Endothelial cell of umbilical vein (primary cell): ENCODE data around the gene AGPAT1. TPM values are rescaled to one million over a fixed set of nuclear protein-coding genes. Genes with fewer than 3 reads are reported as not detected.
"Not testable (repeated sequence)": the region's sequence is repeated elsewhere in the genome, so short reads cannot be mapped to it uniquely, and the experiment has no call there.

Experiments used
- BruUV-seq: library from RNA; stranded (reverse); fragments of 400-500 nt; replicated peaks from 2 replicates; lab custom pipeline; 2021; lab: Mats Ljungman, UMichigan
- CTCF ChIA-PET: fragments of 300-600, 350-600 bp; sonication (Branson Sonifier 250); formaldehyde crosslinking; loops from one replicate; lab custom pipeline; 2021; ENCODE audit warnings: antibody characterized with exemption, inconsistent platforms; lab: Charles Lee
- POLR2A ChIA-PET: fragments of 300-600, 350-600 bp; sonication (Branson Sonifier 250); formaldehyde crosslinking; loops from one replicate; lab custom pipeline; 2021; ENCODE audit warnings: antibody characterized with exemption, inconsistent platforms; lab: Charles Lee
- DNase-seq: peaks from one replicate; pipeline ENCODE4 v3.0.0-alpha.2; 2011; ENCODE audit warnings: low read depth, low spot score
- FAIRE-seq: peaks from 2 replicates; lab custom pipeline; 2011; peaks lifted over from hg19 to GRCh38; lab: Jason Lieb, UNC
- H2AFZ ChIP-seq: 2 replicates; pipeline ENCODE4 v1.6.0; 2012; ENCODE audit warnings: low read depth, low read length, control low read depth, inconsistent platforms
- H3K27ac ChIP-seq: 2 replicates; pipeline ENCODE4 v1.5.1; 2011; ENCODE audit warnings: low read depth, mild to moderate bottlenecking, control low read depth, low read length, moderate library complexity; ENCODE audit not compliant: insufficient read depth
- H3K27me3 ChIP-seq, 2 experiments: 2 replicates each; pipeline versions ENCODE4 v1.6.0 to v1.6.1; 2011; ENCODE audit warnings: low read length in 2 of 2, mixed read lengths in 1 of 2; ENCODE audit not compliant: control insufficient read depth in 2 of 2, insufficient read depth in 2 of 2
- H3K36me3 ChIP-seq, 2 experiments: 2 replicates in 1 of 2; 3 replicates in 1 of 2; pipeline ENCODE4 v1.5.1; 2011; ENCODE audit warnings: low read length in 2 of 2, mild to moderate bottlenecking in 1 of 2, moderate library complexity in 1 of 2; ENCODE audit not compliant: control insufficient read depth in 2 of 2, insufficient read depth in 2 of 2; ENCODE audit errors: extremely low read depth in 1 of 2
- H3K4me1 ChIP-seq: 3 replicates; pipeline ENCODE4 v1.5.1; 2011; ENCODE audit warnings: mild to moderate bottlenecking, low read length; ENCODE audit not compliant: control insufficient read depth, insufficient read depth; ENCODE audit errors: extremely low read depth
- H3K4me2 ChIP-seq: 2 replicates; pipeline ENCODE4 v1.6.1; 2011; ENCODE audit warnings: low read length, control low read depth, mixed read lengths; ENCODE audit not compliant: insufficient read depth
- H3K4me3 ChIP-seq, 3 experiments: fragments of 200-600 bp in 1 of 3; sonication (generic), shearing (Covaris generic) in 1 of 3; replicated peaks in 1 of 3; 2 replicates each; pipeline ENCODE4 v1.5.1; 2011 to 2016; ENCODE audit warnings: control low read depth in 3 of 3, low read length in 3 of 3, mild to moderate bottlenecking in 2 of 3, inconsistent platforms in 1 of 3, low read depth in 1 of 3, moderate library complexity in 1 of 3; ENCODE audit not compliant: insufficient read depth in 1 of 3
- H3K79me2 ChIP-seq: 2 replicates; pipeline ENCODE4 v1.6.0; 2012; ENCODE audit warnings: low read length, inconsistent platforms; ENCODE audit not compliant: control insufficient read depth, insufficient read depth
- H3K9ac ChIP-seq: replicated peaks from 2 replicates; pipeline ENCODE3; 2011; ENCODE audit warnings: low read length, control low read depth; ENCODE audit not compliant: insufficient read depth; ENCODE audit errors: extremely low read depth
- H3K9me1 ChIP-seq: replicated peaks from 3 replicates; pipeline ENCODE4 v1.6.0; 2011; ENCODE audit warnings: mild to moderate bottlenecking, low read length; ENCODE audit not compliant: control insufficient read depth, insufficient read depth; ENCODE audit errors: extremely low read depth
- H3K9me3 ChIP-seq: replicated peaks from 2 replicates; pipeline ENCODE4 v1.5.1; 2012; ENCODE audit warnings: low read length, inconsistent platforms; ENCODE audit not compliant: control insufficient read depth, insufficient read depth
- H4K20me1 ChIP-seq: replicated peaks from 2 replicates; pipeline ENCODE3; 2011; ENCODE audit warnings: mild to moderate bottlenecking, low read length; ENCODE audit not compliant: control insufficient read depth, insufficient read depth; ENCODE audit errors: extremely low read depth
- CTCF ChIP-seq, 2 donors: IDR thresholded peaks; 1 replicate in 1 of 2; 2 replicates in 1 of 2; pipeline ENCODE4 v1.5.1; 2011; ENCODE audit warnings: low read length in 2 of 2, mild to moderate bottlenecking in 2 of 2, moderate library complexity in 2 of 2, control low read depth in 1 of 2, inconsistent platforms in 1 of 2, low read depth in 1 of 2; ENCODE audit not compliant: insufficient read depth in 1 of 2; ENCODE audit errors: extremely low read depth in 1 of 2
- EZH2 ChIP-seq: IDR thresholded peaks from 2 replicates; pipeline ENCODE4 v1.6.1; 2012; ENCODE audit warnings: borderline replicate concordance, low read depth, mild to moderate bottlenecking, moderate library complexity, low read length, inconsistent platforms; ENCODE audit not compliant: severe bottlenecking
- FOS ChIP-seq: IDR thresholded peaks from 2 replicates; pipeline ENCODE4 v1.6.1; 2011; ENCODE audit warnings: mild to moderate bottlenecking, low read length, moderate library complexity, borderline replicate concordance; ENCODE audit not compliant: insufficient read depth
- GATA2 ChIP-seq: IDR thresholded peaks from 2 replicates; pipeline ENCODE4 v1.7.0; 2011; ENCODE audit warnings: low read depth, mild to moderate bottlenecking, moderate library complexity, mixed read lengths, low read length; ENCODE audit not compliant: insufficient read length, insufficient read depth
- MYC ChIP-seq: IDR thresholded peaks from one replicate; pipeline ENCODE4 v1.6.1; 2011; ENCODE audit warnings: mild to moderate bottlenecking, low read depth, low read length
- POLR2AphosphoS5 ChIP-seq: IDR thresholded peaks from 2 replicates; pipeline ENCODE4 v1.6.1; 2012; ENCODE audit warnings: low read depth, mild to moderate bottlenecking, control low read depth, low read length, moderate library complexity; ENCODE audit not compliant: insufficient read depth
- dilution Hi-C: fragments of 300-500 bp; cut with MboI; formaldehyde crosslinking; loops from one replicate; pipeline ENCODE4 v1.15.0; 2019; ENCODE audit warnings: low sequenced_read_pairs; ENCODE audit not compliant: extremely low pct_ligation_motif_present
- intact Hi-C: fragments of 100-400 bp; cut with micrococcal nuclease; formaldehyde crosslinking; loops from one replicate; pipeline ENCODE4 v1.10.0; 2022
- polyA plus RNA-seq, 4 experiments: library from polyadenylated mRNA; depleted of rRNA in 3 of 4; stranded (reverse) in 3 of 4; unstranded in 1 of 4; fragments of >200 nt; gene quantifications; 2 replicates each; pipeline versions ENCODE4 v1.2.1 to v1.2.3, GENCODE V29; 2011 to 2012; ENCODE audit warnings: missing spikeins in 1 of 4
- total RNA-seq: library from RNA; stranded (reverse); gene quantifications from 2 replicates; pipeline ENCODE4 v1.2.3, GENCODE V29; 2021
- TF ChIP-seq, protein P1 (sequence below): IDR thresholded peaks from 2 replicates; pipeline ENCODE4 v1.6.1; 2011; ENCODE audit not compliant: insufficient read depth, insufficient read length

Gene AGPAT1
- total and polyA plus RNA-seq, 2 donors (not counting 3 experiments of a cell fraction or from before 2014, with no cell fraction given): 38.4 to 132 TPM

GRCh38 chr6:32188381-32189068 is 12.6 kb upstream of the AGPAT1 start:
- ChIA-PET POLR2A (no interaction called here), CTCF (interaction anchor here (0.7 to 1.1 kb wide), 2 partner anchors 10 to 60 kb away, joined by 3 to 4 read pairs; partner anchors contain the start of gene ATF6B)
- H3K9me1 ChIP-seq: no peaks in the 10 kb centered on the region
- peaks cover 41% of the 10 kb centered on the region for H3K4me1 ChIP-seq
- peaks cover 23% of the 10 kb centered on the region for H3K79me2 ChIP-seq
- no peaks in the 10 kb centered on the region for H4K20me1 ChIP-seq
- H3K4me3 ChIP-seq: peak overlapping the region; percentile 32 to 83 (median 73)
- peak overlapping the region; percentile 51 for H3K27ac ChIP-seq
- BruUV-seq: no TSS peak
- intact Hi-C loops: no loop called here
- FAIRE-seq: peak; percentile 69
- H3K27me3 ChIP-seq: no peaks in the 10 kb centered on the region
- H3K9ac ChIP-seq: peak overlapping the region; percentile 66
- DNase-seq: peak; percentile 29
- dilution Hi-C loops: no loop called here
- TF ChIP-seq POLR2AphosphoS5: no peak
- no peak for TF ChIP-seq GATA2
- TF ChIP-seq CTCF (IDR thresholded peaks at IDR 0.05; ENCODE audit: extremely low read depth in 1 of 2, insufficient read depth in 1 of 2, low read depth in 1 of 2, low read length in 2 of 2): no peak
- TF ChIP-seq, protein P1, sequence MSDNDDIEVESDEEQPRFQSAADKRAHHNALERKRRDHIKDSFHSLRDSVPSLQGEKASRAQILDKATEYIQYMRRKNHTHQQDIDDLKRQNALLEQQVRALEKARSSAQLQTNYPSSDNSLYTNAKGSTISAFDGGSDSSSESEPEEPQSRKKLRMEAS: no peak
- no peak for TF ChIP-seq EZH2
- TF ChIP-seq FOS: no peak
- TF ChIP-seq MYC: no peak
- H3K36me3 ChIP-seq: peaks cover 0 to 18% of the 10 kb centered on the region in 2 experiments
- no peaks in the 10 kb centered on the region for H3K9me3 ChIP-seq
- no peak overlapping the region for H2AFZ ChIP-seq
- peak overlapping the region; percentile 89 for H3K4me2 ChIP-seq

DNA sequence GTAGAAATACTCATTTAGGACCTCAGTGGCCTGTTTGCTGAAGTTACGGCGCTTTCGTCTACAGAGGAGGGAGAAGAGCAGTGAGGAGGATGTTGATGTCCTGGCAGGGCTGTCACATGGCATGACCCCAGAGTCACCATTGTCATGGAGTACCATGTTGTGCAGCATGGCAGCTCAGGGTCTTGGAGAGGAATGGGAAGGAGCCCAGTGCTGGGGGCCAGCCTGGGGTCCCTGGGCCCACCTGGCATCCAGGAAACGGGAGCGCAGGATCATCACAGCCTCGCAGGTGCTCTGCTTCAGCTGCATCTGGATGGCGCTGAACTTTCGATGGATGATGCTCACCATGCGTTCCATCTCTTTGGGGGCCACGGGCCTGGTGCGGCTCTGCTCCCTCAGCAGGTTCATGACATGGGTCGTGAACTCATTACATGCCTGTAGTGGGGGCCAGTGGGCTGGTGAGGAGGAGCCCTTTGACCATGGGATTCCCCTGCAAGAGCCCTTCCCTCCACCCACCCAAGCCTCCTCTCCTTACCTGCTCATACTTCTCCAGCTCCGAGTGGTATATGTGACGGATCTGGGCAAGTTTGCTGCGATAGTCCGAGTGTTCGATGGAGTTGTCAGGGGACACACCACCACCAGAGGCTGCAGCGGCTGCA is 12.0 kb upstream of the AGPAT1 start:
- Histone ChIP-seq H3K36me3 (peaks cover 0 to 20% of the 10 kb centered on the region in 2 experiments), H3K79me2 (peaks cover 23% of the 10 kb centered on the region), H3K4me1 (peaks cover 38% of the 10 kb centered on the region), H3K4me3 (peak overlapping the region in 1 of 3 experiments; percentile 83), H3K4me2 (peak overlapping the region; percentile 89), H3K27ac (peak overlapping the region; percentile 18)
- dilution Hi-C loops, H2AFZ ChIP-seq, H3K27me3 ChIP-seq, intact Hi-C loops, BruUV-seq, H3K9me1 ChIP-seq, H3K9ac ChIP-seq, DNase-seq, H4K20me1 ChIP-seq, H3K9me3 ChIP-seq: not testable (repeated sequence)
- POLR2A ChIA-PET: interaction anchor here (1.2 kb wide), 1 partner anchor 8 kb away, joined by 4 read pairs; no protein-coding TSS in a partner anchor
- peak; percentile 49 for FAIRE-seq
- CTCF ChIA-PET: interaction anchor here (0.7 kb wide), 1 partner anchor 9 kb away, joined by 3 read pairs; no protein-coding TSS in a partner anchor
